Embryonic facial prominence (tissue), 1 donor: ENCODE data around the gene UQCR11.
"Not testable (repeated sequence)": the region's sequence is repeated elsewhere in the genome, so short reads cannot be mapped to it uniquely, and the experiment has no call there.

ENCODE experiments used
- DNase-seq: peaks from one replicate; pipeline ENCODE4 v3.0.0-alpha.2; 2016; ENCODE audit errors: extremely low spot score

The UQCR11 gene

GRCh38 chr19:1605236-1606137, at the start of gene UQCR11:
Gene UQCR11, minus strand, starts transcription at chr19:1605462. Its CDS starts 53 bp downstream, at chr19:1605409.
- peak; percentile 91 for DNase-seq

- DNase-seq = no peak
Observed at GRCh38 chr19:1654178-1654792, 49.0 kb upstream of the UQCR11 start.

GRCh38 chr19:1653300-1653628, 48.0 kb upstream of the UQCR11 start:
- no peak for DNase-seq

- peak; percentile 97 for DNase-seq
Observed at GRCh38 chr19:1652471-1653299, 47.4 kb upstream of the UQCR11 start, which contains the start of gene TCF3. Gene TCF3, minus strand, starts transcription at chr19:1652615. Its CDS starts 2,367 bp downstream, at chr19:1650248.

- DNase-seq = no peak
Observed at GRCh38 chr19:1651568-1652291, 46.5 kb upstream of the UQCR11 start.

- DNase-seq = peak; percentile 46
Observed at GRCh38 chr19:1650650-1651567, 45.6 kb upstream of the UQCR11 start.

GRCh38 chr19:1649706-1650649, 44.7 kb upstream of the UQCR11 start:
- DNase-seq = no peak

- DNase-seq = no peak
Observed at GRCh38 chr19:1648920-1649541, 43.8 kb upstream of the UQCR11 start.

- DNase-seq = no peak
Observed at GRCh38 chr19:1648459-1648849, 43.2 kb upstream of the UQCR11 start.

- no peak for DNase-seq
Observed at GRCh38 chr19:1647501-1648458, 42.5 kb upstream of the UQCR11 start.

- no peak for DNase-seq
Observed at GRCh38 chr19:1646659-1647453, 41.6 kb upstream of the UQCR11 start.

- DNase-seq = no peak
Observed at GRCh38 chr19:1646149-1646548, 40.9 kb upstream of the UQCR11 start.

GRCh38 chr19:1645299-1645698, 40.0 kb upstream of the UQCR11 start:
- no peak for DNase-seq

- DNase-seq = no peak
Observed at GRCh38 chr19:1644070-1644469, 38.8 kb upstream of the UQCR11 start.

- DNase-seq = not testable (repeated sequence)
Observed at GRCh38 chr19:1640893-1641448, 35.7 kb upstream of the UQCR11 start.
